ELR (cell line): ENCODE measurements around the gene ASS1.
"Not testable (repeated sequence)": the region's sequence is repeated elsewhere in the genome, so short reads cannot be mapped to it uniquely, and the experiment has no call there.

Experiments used
- DNase-seq: peaks from one replicate; pipeline ENCODE4 v3.0.0-alpha.2; 2015; ENCODE audit warnings: low read depth

The ASS1 gene

DNA sequence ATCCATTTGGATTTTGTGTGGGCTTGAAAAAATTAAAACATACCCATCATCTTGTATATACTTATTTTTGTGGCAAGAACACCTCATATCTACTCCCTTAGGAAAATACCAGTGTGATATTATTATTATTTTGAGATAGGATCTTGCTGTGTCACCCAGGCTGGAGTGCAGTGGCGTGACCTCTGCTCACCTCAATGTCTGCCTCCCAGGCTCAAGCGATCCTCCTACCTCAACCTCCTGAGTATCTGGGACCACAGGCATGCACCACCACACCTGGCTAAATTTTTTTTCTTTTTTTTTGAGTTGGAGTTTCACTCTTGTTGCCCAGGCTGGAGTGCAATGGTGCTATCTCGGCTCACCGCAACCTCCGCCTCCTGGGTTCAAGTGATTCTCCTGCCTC, 10.1 kb upstream of the ASS1 start:
- not testable (repeated sequence) for DNase-seq

DNA sequence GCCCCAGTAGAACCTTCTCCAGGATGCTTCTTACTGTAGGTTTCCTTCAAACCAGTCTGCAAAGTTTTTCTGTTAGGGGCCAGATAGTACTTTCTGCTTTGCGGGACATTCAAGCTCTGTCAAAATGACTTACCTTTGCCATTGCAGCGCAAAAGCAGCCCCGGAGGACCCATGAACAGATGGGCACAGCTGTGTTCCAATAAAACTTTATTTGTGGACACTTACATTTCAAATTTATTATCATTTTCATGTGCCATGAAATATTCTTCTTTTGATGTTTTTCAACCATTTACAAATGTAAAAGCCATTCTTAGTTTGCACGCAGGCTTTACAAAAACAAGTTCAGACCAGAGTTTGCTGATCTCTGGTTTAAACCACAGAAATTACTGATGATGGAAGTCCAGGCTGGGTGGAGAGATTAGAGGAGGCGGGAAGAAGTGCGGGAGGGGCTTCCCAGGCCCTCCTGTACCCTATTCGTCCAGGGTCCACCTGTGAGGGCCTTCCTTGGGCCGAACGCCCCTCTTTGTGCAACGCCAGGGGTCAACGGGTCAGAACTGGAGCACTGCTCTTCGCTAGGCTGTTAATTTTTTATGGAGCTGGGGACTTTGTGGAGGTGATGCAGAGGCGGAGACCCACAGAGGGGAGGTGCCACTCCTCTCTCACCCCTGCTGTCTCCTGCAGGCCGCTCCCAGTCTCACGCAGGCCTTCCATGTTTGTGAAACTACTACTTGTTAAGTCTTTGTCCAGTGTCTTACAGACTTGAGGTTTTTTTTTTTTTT, 7.6 kb upstream of the ASS1 start:
- DNase-seq: no peak

DNA sequence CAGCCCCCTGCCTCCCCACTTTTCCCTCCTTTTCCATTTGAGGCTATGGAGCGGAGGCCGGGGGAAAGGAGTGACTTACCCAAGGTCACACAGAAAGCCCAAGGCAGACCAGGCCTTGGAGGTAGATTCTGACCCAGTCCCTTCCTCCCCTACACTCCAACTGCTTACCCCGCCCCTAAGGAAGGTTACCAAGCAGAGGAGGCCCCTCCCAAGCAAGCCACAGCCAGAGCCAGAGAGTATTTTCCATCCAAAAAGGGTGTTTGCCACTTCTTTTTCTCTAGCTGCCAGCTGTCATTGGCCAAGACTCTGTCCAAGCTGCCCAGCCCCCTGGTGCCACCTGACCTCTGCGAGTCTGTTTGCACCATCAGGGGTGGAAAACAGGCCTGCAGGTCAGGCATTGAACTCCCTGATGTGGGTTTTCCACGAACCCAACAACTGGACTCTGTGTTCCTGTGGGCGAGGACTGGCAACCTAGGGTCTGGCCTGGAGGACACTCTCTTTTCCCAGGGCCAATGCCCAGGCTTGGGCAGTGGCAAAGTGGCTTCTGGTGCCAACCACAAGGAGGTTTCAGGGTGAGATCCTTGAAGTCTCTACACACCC, 6.3 kb upstream of the ASS1 start:
- no peak for DNase-seq

DNA sequence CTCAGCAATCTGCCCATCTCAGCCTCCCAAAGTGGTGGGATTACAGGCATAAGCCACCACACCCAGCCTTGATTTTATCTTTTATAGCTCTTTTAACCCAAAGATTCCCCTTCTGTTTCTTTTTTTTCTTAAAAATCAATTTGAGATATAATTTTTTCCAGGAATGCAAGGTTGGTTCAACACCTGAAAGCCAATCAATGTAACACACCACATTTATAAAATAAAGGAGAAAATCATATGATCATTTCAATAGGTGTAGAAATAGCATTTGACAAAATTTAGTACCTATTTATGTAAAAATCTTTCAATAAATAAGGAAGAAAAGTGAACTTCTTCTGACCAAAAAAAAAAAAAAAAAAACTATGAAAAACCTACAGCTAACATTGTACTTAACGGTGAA, 3.7 kb upstream of the ASS1 start:
- DNase-seq: no peak

DNA sequence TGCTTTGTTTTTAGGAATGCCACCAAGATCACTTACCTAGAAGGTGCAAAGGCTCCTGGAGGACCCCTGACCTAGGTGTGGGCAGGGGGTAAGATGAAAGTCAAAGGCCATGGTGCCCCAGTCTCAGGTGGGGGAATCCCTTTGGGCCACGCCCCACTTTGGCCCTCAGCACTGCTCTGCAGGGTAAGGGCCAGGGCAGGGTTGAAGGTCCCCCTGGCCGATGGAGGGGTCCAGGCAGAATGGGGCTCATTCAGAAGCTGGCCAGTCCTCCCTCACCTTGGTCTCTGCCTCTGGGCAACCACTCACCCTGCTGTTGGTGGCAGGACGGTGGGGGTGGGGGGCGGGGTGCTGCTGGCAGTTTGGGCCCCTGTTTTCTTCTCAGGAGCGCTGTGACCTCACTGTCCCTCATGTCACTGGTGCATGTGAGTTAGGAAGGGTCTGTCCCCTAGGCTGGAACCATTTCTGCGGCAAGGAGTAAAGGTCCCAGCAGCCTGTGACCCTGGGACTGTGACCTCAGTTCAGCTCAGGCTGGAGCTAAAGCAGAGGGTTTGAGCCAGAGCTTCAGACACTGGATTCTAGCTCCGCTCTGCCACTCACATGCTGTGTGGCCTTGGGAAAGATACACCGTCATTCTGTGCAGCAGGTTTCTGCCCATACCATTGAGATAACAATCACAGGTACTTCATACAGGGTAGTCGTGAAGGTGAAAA, 1.9 kb upstream of the ASS1 start:
- no peak for DNase-seq

DNA sequence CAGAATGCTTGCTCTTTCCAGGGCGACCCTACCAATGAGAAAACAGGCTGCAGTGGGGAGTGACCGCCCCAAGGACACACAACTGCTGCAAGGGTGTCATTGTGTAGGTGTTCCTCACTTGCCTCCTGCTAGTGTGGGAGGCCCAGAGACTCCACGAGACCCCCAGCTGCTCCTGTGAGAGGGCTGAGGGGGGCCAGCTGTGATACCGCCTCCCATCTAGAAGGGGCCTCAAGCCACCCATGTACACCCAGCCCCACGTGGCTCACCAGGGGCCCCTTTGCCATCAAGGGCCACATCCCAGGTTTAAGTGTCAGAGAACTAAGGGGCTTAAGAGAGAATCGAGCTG, 1.3 kb upstream of the ASS1 start:
- DNase-seq: no peak

DNA sequence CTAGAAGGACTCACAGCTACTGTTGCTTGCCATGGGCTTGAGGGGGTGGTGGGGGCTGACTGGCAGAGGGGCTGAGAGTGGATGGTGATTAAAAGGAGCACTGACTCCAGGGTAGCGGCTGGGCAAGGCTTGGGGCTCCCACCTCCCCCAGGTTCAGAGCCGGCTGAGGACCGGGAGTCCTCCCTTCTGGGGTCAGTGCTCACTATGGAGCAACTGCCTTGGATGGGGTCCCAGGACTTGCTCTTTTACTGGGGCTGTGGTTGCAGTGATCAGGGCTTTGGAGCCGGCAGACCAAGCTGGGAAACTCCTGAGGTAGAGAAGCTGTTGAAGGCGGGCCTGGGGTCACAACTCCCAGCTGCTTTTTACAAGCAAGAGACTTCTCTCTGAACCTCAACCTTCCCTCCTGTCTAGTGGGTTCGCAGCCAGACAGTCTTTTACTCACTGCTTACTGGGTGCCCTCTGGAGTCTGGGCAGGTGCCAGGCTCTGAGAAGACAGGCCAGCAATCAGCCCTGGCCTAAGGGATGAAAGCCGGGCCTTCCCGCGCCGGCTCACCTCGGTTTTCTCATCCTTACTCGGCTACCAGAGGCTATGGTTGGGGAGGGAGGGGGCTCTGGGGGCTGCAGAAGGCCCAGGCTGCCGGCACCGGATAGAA, 795 bp upstream of the ASS1 start:
- no peak for DNase-seq

DNA sequence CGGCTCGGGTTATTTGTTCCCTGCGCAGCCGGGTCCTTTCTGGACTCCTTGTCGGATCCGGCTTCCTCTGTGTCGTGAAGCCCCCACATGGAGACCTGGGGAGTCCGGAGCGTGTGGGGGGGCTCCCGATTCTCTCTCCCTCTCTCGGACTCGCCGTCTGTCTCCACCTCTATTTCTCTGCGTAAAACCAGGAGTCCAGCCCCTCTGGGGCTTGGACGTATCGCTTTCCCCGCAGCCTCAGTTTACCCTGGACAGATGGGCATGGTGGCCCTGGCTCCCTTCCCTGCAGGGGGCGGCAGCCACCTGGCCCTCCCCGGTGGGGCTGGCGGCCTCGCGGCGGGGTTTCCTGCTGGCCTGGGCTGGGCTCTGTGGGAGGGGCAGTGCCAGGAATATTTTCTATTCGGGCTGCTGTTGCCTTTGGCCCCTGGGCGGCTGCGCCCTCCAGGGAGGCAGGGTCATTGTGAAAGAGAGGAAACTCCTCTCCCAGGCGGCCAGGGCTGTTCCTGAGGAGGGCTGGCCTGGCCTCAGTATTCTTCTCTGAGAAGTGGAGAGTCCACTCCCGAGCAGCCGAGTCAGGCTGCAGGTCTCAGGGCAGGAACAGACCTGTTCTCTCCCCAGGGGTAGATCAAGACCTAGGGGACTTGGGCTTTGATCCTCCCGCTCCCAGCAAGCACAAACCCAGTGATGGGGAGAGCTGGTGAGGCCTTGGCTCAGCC, 665 bp downstream of the ASS1 start:
- peak; percentile 60 for DNase-seq

DNA sequence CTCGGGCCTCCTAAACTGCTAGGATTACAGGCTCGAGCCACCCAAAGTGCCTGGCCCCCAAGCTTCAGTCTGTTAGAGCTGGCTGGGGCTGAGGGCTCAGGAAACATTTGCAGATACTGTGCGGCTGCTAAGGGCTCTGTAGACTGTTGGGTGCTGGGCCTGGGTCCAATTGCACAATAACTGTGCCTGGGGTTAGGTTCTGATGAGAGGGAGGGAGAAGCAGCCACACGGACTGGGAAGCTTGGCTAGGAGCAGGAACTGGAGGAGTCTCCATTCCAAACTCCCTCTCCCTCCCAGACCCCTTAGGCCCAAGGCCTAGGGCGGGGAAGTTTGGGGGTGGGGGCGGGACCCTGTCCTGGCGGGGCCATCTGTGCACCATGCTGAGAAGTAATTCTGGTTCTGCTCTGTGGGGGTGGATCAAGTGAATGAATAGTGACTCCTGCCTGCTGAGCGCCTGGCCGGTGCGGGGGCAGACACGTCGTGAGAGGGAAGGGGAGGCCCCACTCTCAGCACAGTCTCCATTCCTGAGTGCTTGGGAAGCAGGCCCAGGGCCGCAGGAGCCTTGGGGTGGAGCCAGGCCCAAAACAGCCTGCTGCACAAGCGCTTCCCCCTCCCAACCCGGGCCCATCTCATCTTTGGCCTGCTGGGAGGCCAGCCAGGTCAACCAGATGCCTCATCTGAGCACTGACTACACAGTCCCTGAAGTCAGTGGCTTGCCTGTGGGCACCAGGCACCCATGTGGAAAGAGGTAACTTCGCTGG, 1.5 kb downstream of the ASS1 start:
- peak; percentile 62 for DNase-seq

DNA sequence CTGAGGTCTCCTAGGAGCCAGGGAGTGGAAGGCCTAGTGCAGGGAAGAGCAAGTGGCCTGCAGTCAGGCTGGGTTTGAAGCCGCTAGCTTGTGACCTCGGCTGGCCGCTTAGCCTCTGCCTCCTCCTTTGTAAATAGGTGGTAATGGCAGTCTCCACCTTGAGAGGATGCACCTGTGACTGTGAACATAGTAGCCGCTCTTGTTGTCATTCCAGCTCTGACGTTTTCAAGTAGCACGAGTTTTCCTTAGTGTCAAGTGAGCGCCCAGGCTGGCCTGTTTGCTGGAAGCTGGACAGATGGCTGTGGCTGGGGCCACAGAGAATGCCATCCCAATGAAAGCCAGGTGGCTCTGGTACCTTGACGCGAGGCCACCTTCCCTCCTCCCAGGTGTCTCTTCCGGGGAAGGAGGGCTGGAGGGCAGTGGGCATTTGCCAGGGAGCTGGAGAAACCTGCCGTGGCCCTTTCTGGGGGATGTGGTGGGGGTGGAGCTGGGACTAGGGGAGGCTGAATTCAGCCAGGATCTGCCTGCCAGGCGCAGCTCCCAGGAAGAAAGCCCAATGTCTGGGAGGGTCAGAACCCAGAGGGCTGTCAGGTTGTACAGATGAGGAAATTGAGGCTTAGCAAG, 2.5 kb downstream of the ASS1 start:
- no peak for DNase-seq

DNA sequence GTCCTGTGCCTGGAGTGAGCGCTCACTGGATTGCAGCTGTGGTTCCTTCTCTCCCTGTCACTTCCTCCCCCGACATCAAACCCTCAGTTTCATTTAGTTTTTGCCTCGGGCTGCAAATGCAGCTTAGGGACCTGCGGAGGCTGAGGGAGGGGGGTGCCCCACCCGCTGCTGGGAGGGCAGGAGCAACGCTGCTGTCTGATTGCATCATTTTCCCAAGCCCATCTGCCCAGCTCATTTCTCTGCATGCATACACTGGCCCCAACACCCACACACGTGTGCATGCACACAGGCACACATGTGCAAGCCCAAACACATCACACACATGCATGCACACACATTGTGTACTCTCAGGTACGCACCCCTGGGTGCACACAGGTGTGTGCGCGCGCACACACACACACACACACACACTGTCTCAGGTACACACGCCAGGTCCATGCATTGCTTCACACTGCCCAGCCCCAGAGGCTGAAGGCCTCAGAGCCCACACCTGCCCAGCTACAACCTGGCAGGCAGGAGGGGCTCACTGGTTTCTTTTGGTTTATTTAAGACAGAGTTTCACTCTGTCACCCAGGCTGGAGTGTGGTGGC, 3.4 kb downstream of the ASS1 start:
- DNase-seq: peak; percentile 42

DNA sequence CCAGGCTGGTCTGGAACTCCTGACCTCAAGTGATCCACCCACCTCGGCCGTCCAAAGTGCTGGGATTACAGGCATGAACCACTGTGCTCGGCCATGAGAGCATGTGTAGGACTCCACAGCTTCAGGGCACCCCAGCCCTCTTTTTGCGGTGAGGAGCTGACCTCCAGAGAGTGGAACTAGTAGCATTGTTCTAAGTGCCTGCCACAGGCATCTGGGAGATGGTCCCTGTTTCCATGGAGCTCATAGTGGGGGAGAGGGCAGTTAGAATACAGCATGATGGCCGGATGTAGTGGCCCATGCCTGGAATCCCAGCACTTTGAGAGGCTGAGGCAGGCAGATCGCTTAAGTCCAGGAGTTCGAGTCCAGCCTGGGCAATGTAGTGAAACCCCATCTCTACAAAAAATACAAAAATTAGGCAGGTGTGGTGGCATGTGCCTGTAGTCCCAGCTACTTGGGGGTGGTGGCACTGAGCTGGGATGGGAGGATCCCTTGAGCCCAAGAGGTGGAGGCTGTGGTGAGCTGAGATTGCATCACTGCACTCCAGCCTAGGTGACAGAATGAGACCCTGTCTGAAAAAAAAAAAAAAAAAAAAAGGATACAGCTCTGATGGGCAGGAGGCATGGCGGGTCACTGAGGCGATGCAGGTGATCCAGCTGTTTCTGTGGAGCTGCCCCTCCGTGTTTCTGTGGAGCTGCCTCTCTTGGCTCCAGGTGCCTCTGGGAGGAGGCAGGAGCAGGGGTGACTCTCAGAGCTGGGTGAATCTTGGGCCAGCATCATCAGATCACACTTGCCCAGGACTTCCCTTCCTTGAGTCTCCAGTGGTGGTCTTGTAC, 4.2 kb downstream of the ASS1 start:
- DNase-seq: no peak

DNA sequence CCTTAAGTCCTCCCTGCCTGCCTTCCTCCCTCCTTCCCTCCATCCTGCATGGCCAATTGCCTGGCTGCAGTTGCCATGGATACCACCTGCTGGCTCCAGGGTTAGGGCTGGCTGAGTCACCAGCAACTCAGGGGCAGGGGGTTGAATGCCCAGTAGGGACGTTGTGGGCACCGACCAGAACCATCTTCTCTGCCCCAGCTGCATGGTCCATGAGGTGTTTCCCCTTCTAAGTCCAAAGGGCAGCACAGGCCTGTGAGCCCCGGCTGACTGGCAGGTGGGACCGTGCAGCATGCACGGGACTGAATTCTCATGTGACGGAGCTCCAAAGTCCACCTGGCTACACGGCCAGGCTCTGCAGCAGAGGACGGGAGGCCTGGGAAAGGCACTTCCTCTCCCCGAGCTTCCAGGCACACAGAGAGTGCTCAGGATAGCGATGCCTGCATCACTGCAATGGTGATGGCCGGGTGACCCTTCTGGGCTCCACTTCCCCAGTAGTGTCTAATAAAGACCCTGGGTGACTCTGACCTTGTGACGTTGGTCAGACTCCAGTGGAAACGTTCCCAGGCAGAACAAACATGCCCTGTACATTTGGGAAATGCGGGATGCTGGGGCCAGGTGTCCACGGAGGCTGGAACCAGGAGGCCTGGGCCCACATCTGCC, 5.7 kb downstream of the ASS1 start:
- no peak for DNase-seq

DNA sequence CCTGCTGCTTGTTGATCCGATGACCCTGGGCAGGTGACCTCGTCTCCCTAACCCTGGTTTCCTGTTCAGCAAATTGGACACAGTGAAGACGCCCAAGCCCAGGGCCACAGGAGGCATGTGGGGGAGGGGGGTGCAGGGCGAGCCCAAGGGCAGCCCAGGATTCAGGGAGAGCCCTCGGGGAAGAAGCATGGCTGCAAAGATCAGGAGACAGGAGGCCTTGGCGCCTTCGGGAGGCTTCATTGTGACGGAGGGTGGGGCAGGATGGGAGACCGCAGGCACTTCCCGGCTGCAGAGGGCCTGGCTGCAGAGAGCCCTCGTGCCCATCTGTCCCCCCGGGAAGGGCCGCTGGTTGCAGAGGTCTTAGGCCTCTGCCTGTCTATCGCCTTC, 6.2 kb downstream of the ASS1 start:
- no peak for DNase-seq

DNA sequence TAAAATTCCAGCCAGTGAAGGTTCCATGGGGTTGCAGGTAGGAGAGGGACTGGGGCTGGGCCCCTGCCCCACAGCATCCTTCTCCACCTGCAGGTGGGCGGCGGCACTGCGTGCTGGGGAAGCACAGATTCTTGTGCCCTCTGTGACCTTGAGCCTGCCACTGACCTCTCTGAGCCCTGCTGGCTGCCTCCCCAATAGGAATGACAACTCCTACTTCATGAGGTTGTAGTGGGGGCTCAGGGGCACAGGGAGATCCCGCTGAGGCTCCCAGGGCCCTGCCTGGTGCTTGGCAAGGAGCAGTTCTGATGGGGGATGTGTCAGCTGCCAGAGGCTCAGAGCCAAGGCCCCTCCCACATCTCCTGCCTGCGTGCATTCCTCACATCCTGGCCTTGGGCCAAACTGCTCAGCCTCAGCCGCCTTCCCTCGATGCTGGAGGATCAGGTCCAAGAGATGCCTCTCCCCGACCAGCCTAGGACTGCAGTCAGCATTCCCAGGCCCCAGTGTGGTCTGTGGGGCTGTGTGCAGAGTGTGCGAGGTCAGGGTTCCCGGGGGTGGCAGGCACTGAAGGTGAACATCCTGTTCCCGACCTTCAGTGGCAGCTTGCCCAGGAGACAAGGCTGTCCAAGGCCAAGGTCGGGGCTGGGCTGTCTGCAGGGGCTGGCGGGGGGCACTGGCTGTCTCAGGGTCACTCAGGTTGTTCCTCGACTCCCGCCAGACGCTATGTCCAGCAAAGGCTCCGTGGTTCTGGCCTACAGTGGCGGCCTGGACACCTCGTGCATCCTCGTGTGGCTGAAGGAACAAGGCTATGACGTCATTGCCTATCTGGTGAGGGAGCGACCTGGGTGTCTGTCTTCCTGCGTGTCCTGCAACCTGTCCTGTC, 7.0 kb downstream of the ASS1 start:
- peak; percentile 93 for DNase-seq

DNA sequence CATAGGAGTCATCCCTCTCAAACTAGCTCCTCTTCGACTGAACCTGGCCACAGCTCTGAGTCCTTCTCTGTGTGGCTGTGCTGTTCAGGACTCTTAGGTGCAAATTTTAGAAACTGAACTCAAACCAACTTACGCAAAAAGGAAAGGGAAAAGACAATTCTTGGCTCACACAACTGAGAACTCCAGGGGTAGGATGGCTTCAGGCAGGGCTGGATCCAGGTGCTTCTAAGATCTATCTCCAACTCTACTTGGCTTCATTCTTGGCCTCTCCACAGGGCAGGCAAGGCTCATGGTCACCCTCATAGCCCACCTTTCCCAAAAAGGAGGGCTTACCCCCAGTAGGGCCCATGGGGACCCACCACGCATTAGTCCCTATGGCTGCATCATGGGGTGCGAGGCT, 8.1 kb downstream of the ASS1 start:
- DNase-seq: no peak

DNA sequence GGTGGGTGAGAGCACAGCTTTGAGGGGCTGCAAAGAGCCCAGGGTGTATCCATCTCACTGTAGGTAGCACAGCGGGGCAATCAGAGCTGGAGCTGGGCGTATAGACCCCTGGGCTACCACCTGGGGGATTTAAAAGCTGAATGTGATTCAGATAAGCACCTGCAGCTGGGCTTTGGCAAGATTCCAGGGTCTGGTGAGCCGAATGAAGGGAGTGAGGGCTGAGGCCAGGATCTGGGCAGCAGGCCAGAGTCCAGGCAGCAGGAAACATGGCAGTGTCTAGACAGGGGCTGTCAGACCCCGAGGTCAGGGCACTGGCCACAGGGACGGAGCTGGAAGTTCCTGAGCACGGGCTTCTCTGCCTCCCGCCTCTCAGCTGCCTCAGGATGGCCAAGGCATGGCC, 8.7 kb downstream of the ASS1 start:
- no peak for DNase-seq

DNA sequence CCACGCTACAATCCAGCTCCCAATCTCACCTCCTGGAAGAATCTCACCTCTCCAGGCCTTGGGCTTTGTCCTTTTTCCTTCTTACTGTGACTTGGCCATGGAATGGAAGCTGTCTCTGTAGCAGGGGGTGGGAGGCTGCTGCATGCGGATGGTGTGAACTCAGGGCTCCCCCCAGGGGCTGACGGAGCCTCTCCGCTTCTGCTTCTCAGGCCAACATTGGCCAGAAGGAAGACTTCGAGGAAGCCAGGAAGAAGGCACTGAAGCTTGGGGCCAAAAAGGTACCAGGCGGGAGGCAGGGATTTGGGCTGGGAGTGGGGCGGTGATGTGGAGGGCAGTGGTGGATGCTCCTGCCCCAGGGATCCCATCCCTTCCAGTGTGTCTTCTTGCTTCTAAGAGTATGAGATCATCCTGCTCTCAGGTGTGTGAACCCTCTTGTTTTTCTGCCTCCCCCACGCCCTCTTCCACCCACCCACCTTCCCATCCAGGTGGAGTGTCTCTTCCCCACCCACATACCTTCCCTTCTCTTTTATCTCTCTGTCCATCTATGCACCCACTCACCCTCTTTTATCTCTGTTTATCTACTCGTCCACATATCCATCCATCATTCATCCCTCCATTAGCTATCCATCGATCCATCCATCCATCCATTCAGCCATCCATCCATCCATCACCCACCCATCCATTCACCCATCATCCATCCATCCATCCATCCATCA, 9.5 kb downstream of the ASS1 start:
- no peak for DNase-seq
